ENCODE measurements around the gene MTMR2. TPM values are rescaled to one million over a fixed set of nuclear protein-coding genes. Genes with fewer than 3 reads are reported as not detected.
A peak's percentile ranks its signal among the peaks of the same experiment; 100 is the strongest.

The MTMR2 gene
- total and polyA plus RNA-seq, 12 donors, result 7.8 to 23.1 (median 20.0) TPM

- no peak for TF ChIP-seq CTCF (IDR thresholded peaks at IDR 0.05)
- no peaks in the 10 kb centered on the region for H3K27me3 ChIP-seq
- H3K27ac ChIP-seq, result no peak overlapping the region
- no peak overlapping the region for H3K4me3 ChIP-seq
- peaks cover 0 to 11% (median 0%) of the 10 kb centered on the region in 9 donors for H3K4me1 ChIP-seq
- no peak for ATAC-seq
- no peak for DNase-seq
- no peaks in the 10 kb centered on the region for H3K9me3 ChIP-seq
- WGBS, 2 donors, result 84 to 91% methylated on average over 2 of the region's 2 CpGs
- peaks cover 0 to 86% (median 9%) of the 10 kb centered on the region in 9 donors for H3K36me3 ChIP-seq
- intact Hi-C loops (cut with DNase I), result no loop called here
These were observed 70.0 kb downstream of the MTMR2 start for GRCh38 chr11:95853862-95854261.

- Histone ChIP-seq H3K4me3 (no peak overlapping the region), H3K36me3 (peaks cover 0 to 86% (median 9%) of the 10 kb centered on the region in 9 donors), H3K27ac (no peak overlapping the region), H3K27me3 (no peaks in the 10 kb centered on the region), H3K4me1 (peaks cover 0 to 13% (median 0%) of the 10 kb centered on the region in 9 donors), H3K9me3 (no peaks in the 10 kb centered on the region)
- no peak for ATAC-seq
- DNase-seq, result no peak
- TF ChIP-seq CTCF (IDR thresholded peaks at IDR 0.05), result no peak
- intact Hi-C loops (cut with DNase I), result no loop called here
These were observed 70.8 kb downstream of the MTMR2 start for GRCh38 chr11:95853138-95853537.

GRCh38 chr11:95850137-95850536, 73.8 kb downstream of the MTMR2 start:
- Histone ChIP-seq H3K4me1 (peaks cover 0 to 13% (median 0%) of the 10 kb centered on the region in 9 donors), H3K36me3 (peaks cover 0 to 84% (median 4%) of the 10 kb centered on the region in 9 donors), H3K9me3 (no peaks in the 10 kb centered on the region), H3K4me3 (no peak overlapping the region), H3K27me3 (no peaks in the 10 kb centered on the region), H3K27ac (no peak overlapping the region)
- DNase-seq (no peak), ATAC-seq (no peak)
- no peak for TF ChIP-seq CTCF (IDR thresholded peaks at IDR 0.05)
- intact Hi-C loops (cut with DNase I), result no loop called here

- H3K27ac ChIP-seq, result peak overlapping the region in 3 of 10 donors; percentile 8 to 42 (median 33)
- ATAC-seq (peak; percentile 76 to 97 (median 92)), DNase-seq (peak in 1 of 2 donors; percentile 55)
- no peak overlapping the region for H3K4me3 ChIP-seq
- H3K9me3 ChIP-seq, result no peaks in the 10 kb centered on the region
- H3K27me3 ChIP-seq, result no peaks in the 10 kb centered on the region
- intact Hi-C loops (cut with DNase I), result loop anchor here in 5 of 10 donors (1.0 to 10.0 kb wide), 8 partner anchors 136 to 576 kb away; partner anchors contain the start of genes MAML2 (in 4 of the 5) and JRKL (in 1 of the 5)
- peak; percentile 15 to 71 (median 59) for TF ChIP-seq CTCF (IDR thresholded peaks at IDR 0.05)
- H3K36me3 ChIP-seq, result peaks cover 0 to 84% (median 11%) of the 10 kb centered on the region in 9 donors
- peaks cover 0 to 13% (median 0%) of the 10 kb centered on the region in 9 donors for H3K4me1 ChIP-seq
- WGBS, 2 donors, result 59 to 68% methylated on average over 6 of the region's 6 CpGs
These were observed 74.7 kb downstream of the MTMR2 start for GRCh38 chr11:95849087-95849825.
